ENCODE measurements around the gene LRIG1.
A peak's percentile ranks its signal among the peaks of the same experiment; 100 is the strongest.

Gene LRIG1

DNA sequence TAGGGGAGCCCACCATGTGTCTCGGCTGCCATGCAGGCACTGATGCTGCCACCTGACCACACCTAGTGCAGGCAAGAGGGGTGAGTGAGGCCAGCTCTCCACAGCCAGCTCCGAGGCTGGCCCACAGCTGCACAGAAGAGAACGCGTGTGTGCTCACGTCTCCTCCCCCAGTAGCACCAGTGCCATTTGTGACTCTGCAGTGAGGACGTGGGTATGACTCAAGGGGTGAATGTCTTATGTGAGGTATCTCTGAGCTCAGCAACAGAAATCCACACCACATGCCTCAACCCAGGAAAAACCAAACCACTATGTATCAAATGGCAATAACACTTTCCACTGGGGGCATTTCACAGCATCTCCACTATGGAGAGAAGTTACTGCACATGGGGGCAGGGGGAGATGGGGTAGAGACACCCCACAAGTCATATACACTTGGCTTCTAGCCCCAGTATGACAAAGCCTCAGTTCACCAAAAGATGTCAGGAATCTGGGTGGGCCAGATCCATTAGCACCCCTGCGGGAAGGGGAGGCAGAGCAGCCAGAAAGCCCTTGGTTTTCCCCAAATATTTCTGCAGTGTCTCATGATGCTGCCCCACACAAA lies 87.6 kb downstream of the LRIG1 start:
- no peaks in the 10 kb centered on the region for H3K9me3 Mint-ChIP-seq
- H3K36me3 Mint-ChIP-seq (ENCODE audit: low read depth): peaks cover 29% of the 10 kb centered on the region
- no peak overlapping the region for H3K27ac Mint-ChIP-seq
- H3K4me3 Mint-ChIP-seq: no peak overlapping the region
- no peaks in the 10 kb centered on the region for H3K27me3 Mint-ChIP-seq (ENCODE audit: low read depth)
- peak; percentile 17 for DNase-seq (ENCODE audit: low spot score)
- H3K4me1 Mint-ChIP-seq (ENCODE audit: low read depth): peaks cover 10% of the 10 kb centered on the region

DNA sequence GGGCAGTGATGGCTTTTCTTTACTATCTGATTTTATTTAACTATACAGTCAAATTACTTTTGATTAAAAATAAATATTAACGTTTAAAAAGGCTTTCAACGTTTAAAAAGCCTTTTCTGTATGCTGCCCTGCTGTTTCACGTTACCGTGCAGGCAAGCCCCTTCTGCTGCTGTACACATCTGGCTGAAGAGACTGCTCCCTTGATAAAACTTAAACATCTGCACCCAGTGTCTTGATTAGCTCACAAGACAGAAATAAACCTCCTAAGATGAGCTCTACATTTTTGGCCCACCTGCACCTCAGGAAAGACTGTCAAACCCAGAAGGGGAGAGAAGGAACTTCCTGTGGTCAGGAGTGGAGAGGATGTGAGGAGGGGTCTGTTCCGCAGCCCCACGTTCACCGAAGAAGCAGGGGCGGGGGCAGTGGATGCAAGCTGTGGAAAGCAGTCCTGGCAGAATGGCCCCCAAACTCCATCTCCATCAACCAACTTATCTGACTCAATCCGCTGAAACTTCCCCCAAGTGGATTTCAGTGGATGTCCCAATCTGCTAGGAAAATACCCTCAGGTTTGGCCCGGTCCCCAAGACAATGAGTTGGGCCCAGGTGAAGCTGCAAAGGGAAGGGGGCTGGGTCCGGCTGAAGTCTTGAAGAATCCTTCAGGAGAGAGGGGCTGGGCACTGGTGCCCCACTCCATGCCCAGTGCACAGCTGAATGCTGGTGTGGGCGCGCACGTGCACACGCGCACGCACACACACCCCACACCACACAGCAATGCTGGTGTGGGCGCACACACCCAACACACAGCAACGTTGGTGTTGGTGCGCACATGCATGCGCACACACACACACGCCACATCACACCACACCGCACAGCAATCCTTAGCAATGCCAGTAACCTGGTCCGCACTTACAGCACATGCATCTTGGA lies 88.6 kb downstream of the LRIG1 start:
- H3K4me1 Mint-ChIP-seq (ENCODE audit: low read depth): peaks cover 14% of the 10 kb centered on the region
- H3K27ac Mint-ChIP-seq: peak overlapping the region; percentile 37
- no peaks in the 10 kb centered on the region for H3K27me3 Mint-ChIP-seq (ENCODE audit: low read depth)
- H3K9me3 Mint-ChIP-seq: no peaks in the 10 kb centered on the region
- H3K36me3 Mint-ChIP-seq (ENCODE audit: low read depth): peaks cover 29% of the 10 kb centered on the region
- H3K4me3 Mint-ChIP-seq: no peak overlapping the region
- DNase-seq (ENCODE audit: low spot score): no peak

DNA sequence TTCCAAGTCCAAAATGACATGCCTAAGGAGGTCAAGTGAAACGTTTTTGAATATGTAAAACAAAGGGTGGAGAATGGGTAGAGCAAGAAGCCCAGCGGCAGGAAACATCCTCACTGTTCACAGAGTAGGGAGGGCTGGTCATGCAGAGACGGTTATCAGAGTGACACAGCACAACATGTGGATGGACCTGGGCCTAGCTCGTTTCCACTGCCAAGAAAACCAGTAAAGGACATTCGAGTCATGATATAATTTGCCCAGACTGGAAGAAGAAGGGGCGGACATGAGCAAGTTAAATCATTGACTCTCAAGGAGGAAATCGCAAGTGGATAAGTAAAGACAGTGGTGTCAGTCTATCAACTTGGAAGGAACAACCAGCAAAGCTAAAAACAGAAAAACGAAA lies 89.3 kb downstream of the LRIG1 start:
- no peak for DNase-seq (ENCODE audit: low spot score)
- H3K27me3 Mint-ChIP-seq (ENCODE audit: low read depth): no peaks in the 10 kb centered on the region
- peak overlapping the region; percentile 28 for H3K27ac Mint-ChIP-seq
- H3K9me3 Mint-ChIP-seq: no peaks in the 10 kb centered on the region
- peaks cover 11% of the 10 kb centered on the region for H3K4me1 Mint-ChIP-seq (ENCODE audit: low read depth)
- no peak overlapping the region for H3K4me3 Mint-ChIP-seq
- peaks cover 29% of the 10 kb centered on the region for H3K36me3 Mint-ChIP-seq (ENCODE audit: low read depth)

DNA sequence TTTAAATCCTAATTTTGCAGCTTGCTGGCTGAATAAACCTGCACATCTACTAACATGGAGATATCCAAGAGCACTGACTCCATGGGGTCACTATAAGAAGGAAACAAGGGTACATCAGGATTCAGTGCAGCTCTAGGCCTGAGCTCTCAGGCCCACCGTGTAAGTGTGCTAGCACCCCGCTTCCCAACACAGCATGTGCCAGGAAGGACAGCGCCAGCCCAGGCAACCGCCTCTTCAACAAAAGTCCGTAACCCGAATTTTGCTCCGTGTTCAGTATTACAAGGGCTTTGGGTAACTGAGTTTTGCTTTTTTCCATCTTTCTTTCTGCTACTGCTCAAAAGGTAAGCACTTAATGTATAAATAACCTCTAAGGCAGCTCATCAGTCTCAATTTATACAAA lies 89.8 kb downstream of the LRIG1 start:
- Mint-ChIP-seq H3K9me3 (no peaks in the 10 kb centered on the region), H3K4me3 (no peak overlapping the region), H3K27ac (no peak overlapping the region), H3K4me1 (ENCODE audit: low read depth) (peaks cover 10% of the 10 kb centered on the region), H3K36me3 (ENCODE audit: low read depth) (peaks cover 29% of the 10 kb centered on the region), H3K27me3 (ENCODE audit: low read depth) (no peaks in the 10 kb centered on the region)
- DNase-seq (ENCODE audit: low spot score): no peak

DNA sequence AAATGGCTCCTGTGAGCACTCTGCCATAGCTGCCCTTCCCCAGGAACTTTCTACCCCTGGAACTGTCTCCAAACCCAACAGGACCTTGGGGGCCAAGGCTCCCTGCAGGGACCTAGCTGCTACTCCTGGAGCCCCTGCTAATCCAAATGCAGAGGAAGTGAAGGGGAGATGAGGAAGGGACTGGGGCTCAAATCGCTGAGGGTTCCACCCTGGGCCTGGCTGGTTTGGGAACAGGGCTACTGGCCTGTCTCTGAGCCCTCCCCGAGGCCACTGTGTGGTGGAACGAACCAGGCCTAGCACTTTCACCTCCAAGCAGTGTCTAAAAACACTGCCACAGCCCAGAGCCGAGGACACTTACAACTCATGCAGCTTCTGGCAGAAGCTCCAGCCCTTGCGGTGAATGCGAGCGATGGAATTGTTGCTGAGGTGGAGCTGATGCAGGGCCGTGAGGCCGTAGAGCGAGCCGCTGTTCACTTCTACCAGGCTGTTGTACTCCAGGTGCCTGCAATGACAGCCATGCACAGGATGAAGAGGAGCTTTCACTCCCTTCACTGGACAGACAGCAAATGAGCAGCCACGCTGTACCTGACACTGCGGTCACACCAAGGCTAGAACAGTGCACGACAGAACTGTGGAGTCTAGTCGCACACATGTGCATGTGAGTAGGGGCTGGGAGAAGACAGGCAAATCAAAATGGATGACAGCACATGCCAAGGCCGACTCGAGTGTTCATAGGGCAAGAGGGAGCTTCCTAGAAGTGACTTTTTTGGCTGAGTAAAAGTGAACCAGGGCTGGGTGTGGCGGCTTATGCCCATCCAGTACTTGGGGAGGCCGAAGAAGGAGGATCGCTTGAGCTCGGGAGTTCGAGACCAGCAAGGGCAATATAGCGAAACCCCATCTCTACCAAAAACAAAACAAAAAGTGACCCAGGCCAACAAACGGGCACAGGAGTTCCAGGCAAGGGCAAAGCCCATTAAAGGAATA lies 90.8 kb downstream of the LRIG1 start:
- Mint-ChIP-seq H3K27ac (no peak overlapping the region), H3K27me3 (ENCODE audit: low read depth) (no peaks in the 10 kb centered on the region), H3K4me1 (ENCODE audit: low read depth) (peaks cover 10% of the 10 kb centered on the region), H3K4me3 (no peak overlapping the region), H3K36me3 (ENCODE audit: low read depth) (peaks cover 30% of the 10 kb centered on the region), H3K9me3 (no peaks in the 10 kb centered on the region)
- DNase-seq (ENCODE audit: low spot score): no peak

DNA sequence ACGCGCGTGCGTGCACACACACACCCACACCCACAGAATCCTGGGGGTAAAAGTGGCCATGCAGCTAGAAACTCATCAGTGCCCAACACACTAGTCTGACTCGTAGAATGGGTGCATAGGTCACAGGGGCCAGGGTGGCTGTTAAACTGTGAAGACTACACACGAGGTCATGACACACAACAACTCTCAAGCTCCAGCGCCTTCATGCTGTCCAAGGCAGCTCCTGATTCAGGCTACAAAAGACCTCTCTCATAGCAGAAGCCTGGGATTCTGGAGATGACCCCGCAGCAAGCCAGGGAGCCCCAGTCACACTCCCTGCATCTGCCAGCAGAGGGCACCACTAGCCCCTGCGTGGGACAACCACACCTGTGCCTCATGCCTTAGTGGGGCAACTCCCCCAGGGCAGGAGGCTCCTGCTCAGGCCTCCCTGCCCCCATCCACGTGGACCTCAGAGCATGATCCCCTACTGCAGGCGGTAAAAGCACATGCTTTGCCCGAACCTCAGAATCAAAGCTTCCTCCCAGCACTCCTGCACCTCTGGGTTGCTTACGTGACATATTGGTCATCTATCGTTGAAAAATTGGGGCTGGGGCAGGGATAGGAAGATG lies 93.1 kb downstream of the LRIG1 start:
- H3K9me3 Mint-ChIP-seq: no peaks in the 10 kb centered on the region
- H3K27ac Mint-ChIP-seq: no peak overlapping the region
- peaks cover 39% of the 10 kb centered on the region for H3K36me3 Mint-ChIP-seq (ENCODE audit: low read depth)
- DNase-seq (ENCODE audit: low spot score): peak; percentile 57
- peaks cover 6% of the 10 kb centered on the region for H3K4me1 Mint-ChIP-seq (ENCODE audit: low read depth)
- H3K27me3 Mint-ChIP-seq (ENCODE audit: low read depth): no peaks in the 10 kb centered on the region
- no peak overlapping the region for H3K4me3 Mint-ChIP-seq

DNA sequence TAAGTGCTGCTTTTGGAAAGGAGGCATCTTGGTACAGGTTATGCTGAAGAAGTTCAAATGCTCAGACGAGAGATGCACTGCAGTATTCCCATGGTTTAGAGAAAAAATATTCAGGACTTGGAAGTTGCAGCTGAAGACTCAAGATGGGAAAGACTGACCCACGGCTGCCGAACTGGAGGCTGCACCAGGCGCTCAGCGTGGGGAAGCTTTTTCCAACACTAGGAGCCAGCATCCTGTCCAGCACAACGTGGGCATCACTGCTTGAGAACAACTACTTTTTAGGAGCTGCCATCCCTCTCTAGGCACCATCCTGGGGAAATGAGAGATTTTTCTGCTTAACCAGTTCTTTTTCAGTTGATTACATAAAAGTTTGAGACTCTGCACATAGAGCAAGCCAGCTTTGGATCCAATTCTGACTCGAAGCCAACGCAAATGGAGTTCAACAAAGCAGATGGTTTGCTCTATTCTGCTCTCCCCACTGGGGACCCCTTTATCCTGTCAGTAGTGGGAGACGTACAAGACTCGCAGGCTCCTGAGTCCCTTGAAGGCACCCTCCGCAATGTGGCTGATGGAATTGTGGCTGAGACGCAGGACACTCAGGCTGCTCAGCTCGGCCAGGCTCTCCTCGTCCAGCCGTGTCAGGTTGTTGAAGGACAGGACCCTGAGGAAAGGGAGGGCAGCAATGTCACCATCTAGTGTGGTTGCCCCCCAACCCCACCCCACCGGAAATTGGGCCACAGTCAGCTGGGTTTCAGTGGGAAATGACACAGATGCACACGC lies 93.8 kb downstream of the LRIG1 start:
- no peak for DNase-seq (ENCODE audit: low spot score)
- peaks cover 34% of the 10 kb centered on the region for H3K36me3 Mint-ChIP-seq (ENCODE audit: low read depth)
- H3K9me3 Mint-ChIP-seq: no peaks in the 10 kb centered on the region
- no peak overlapping the region for H3K4me3 Mint-ChIP-seq
- H3K27me3 Mint-ChIP-seq (ENCODE audit: low read depth): no peaks in the 10 kb centered on the region
- no peak overlapping the region for H3K27ac Mint-ChIP-seq
- peaks cover 6% of the 10 kb centered on the region for H3K4me1 Mint-ChIP-seq (ENCODE audit: low read depth)

DNA sequence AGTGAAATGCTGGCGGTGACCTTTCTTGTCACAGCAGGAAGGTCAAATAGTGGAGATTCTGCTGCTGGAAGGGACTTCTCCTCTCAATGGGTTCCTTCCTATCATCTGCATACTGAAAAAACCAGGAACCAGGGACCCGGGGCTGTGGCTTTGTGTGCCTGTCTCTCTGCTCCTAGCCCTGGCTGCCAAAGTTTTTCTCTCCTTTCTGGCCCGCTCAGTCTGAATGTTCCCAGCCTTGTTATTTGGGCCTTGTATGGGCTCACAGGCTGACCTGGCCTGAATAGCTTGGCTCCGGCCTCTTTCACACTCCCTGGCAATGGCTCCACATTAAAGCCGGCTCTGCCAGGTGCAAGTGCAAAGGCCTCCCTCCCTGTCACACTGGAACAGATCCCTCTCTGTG lies 94.7 kb downstream of the LRIG1 start:
- Mint-ChIP-seq H3K27ac (no peak overlapping the region), H3K36me3 (ENCODE audit: low read depth) (peaks cover 29% of the 10 kb centered on the region), H3K4me1 (ENCODE audit: low read depth) (peaks cover 6% of the 10 kb centered on the region)

DNA sequence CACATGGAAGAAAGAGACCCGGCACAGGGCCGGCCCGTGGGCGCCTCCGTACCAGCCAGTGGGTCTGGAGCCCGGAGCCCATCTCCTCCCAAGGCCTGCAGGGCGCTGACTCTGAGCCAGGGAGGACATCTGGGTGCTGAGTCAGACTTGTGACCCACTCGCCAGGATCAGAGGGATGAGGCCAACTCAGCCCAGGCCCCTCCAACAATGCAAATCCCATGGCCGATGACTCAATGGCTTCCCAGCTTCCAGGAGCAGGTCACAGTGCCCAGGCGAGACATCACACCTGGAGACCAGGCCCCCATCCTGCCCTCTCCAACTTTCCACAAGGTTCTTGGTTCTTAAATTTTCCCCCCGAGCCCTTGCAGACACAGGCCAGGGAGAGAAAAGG lies 95.1 kb downstream of the LRIG1 start:
- H3K4me3 Mint-ChIP-seq: no peak overlapping the region
- H3K4me1 Mint-ChIP-seq (ENCODE audit: low read depth): peaks cover 6% of the 10 kb centered on the region
- peaks cover 28% of the 10 kb centered on the region for H3K36me3 Mint-ChIP-seq (ENCODE audit: low read depth)
- H3K27me3 Mint-ChIP-seq (ENCODE audit: low read depth): no peaks in the 10 kb centered on the region
- no peak overlapping the region for H3K27ac Mint-ChIP-seq
- no peaks in the 10 kb centered on the region for H3K9me3 Mint-ChIP-seq
- DNase-seq (ENCODE audit: low spot score): no peak

More for the DNA sequence above, 94.7 kb downstream of the LRIG1 start:
- Mint-ChIP-seq H3K27me3 (ENCODE audit: low read depth) (no peaks in the 10 kb centered on the region), H3K9me3 (no peaks in the 10 kb centered on the region), H3K4me3 (no peak overlapping the region)
- DNase-seq (ENCODE audit: low spot score): no peak

DNA sequence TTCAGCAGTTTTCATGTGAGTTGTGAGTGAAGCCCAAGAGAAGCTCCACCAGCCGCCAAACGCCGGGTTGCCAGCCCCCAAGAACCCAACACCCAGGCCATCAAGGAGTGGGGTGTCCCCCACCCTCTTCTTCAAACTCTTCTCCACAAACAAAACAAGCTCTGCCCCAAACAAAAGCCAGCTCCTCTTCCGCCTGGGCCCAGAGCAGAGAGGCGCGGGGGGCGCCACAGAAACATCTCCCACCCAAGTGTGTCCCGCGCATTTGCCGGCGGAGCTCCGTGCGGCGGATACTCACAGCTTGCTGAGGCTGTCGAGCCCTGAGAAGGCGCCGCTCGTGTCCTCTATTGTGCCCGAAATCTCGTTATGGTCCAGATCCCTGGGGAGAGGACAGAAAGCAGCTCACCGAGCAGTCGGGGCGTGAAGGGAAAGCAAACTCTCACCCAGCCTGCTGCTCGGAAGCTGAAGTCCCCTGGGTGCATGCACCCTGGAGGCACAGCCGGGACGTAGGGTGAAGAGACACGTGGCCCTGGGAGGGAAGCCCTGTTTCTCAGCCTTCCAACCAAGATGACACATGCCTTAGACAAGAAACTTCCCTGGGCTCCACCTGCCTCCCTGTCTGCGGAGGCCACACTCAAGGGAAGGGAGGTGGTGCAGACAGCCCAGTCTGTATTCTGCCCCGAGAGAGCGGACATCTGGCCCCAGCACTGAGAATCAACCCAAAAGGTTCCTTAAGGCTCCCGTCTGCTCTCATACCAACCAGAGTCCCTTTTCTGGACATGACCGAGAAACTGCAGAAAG lies 95.7 kb downstream of the LRIG1 start:
- Mint-ChIP-seq H3K36me3 (ENCODE audit: low read depth) (peaks cover 28% of the 10 kb centered on the region), H3K9me3 (no peaks in the 10 kb centered on the region), H3K4me3 (no peak overlapping the region), H3K4me1 (ENCODE audit: low read depth) (peaks cover 6% of the 10 kb centered on the region), H3K27me3 (ENCODE audit: low read depth) (no peaks in the 10 kb centered on the region), H3K27ac (no peak overlapping the region)
- DNase-seq (ENCODE audit: low spot score): no peak

DNA sequence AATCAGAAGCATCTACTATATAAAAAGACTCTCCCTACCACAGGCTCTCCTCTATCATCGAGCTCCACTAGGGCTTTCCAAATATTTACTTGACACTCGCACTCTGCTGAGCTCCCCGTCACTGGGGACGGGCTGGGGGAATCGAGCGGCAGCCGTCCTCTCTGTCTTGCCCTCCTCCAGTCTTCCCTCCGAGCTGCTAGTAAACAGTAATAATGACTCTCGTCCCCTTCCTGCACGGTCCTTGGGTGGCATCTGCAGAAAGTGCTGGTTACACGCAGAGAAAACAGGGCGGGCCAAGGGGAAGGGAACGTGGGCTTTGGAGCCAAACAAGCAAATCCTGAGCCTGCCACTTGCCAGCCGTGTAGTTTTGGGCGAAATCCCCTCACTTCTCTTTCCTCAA lies 96.6 kb downstream of the LRIG1 start:
- no peaks in the 10 kb centered on the region for H3K27me3 Mint-ChIP-seq (ENCODE audit: low read depth)
- H3K27ac Mint-ChIP-seq: no peak overlapping the region
- DNase-seq (ENCODE audit: low spot score): no peak
- peaks cover 27% of the 10 kb centered on the region for H3K36me3 Mint-ChIP-seq (ENCODE audit: low read depth)
- peaks cover 6% of the 10 kb centered on the region for H3K4me1 Mint-ChIP-seq (ENCODE audit: low read depth)
- H3K4me3 Mint-ChIP-seq: no peak overlapping the region
- no peaks in the 10 kb centered on the region for H3K9me3 Mint-ChIP-seq

DNA sequence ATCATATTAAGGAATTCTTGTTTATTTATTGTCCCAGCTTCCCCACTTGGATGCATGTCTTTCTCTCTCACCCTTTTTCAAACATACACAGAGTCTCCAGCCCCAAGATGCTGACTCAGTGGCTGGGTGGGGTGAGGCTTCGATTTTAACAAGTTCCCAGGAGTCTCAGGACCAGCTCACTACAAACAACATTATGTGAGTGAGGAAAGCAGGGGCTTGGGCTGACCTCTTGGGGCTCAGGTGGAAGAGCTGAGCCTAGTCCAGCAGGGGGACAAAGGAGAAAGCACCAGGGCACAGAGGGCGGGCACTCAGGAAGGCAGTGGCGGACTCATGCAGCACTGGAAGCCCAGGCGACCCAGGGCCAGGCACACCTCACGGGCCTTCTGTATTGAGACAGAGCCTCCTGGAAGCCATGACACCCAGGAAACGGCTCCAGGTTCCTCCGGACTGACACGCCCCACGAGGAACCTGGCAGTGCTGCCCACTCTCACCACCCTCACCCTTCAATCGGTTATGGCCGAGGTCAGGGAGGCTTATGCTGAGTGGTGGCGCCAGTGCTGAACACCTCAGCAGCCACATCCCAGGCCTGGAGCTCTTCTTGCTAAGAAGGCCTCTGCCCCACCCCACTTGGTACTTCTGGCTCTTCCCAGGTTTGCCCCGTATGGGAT lies 97.4 kb downstream of the LRIG1 start:
- peaks cover 22% of the 10 kb centered on the region for H3K36me3 Mint-ChIP-seq (ENCODE audit: low read depth)
- no peak overlapping the region for H3K4me3 Mint-ChIP-seq
- no peak overlapping the region for H3K27ac Mint-ChIP-seq
- H3K4me1 Mint-ChIP-seq (ENCODE audit: low read depth): peaks cover 4% of the 10 kb centered on the region
- no peaks in the 10 kb centered on the region for H3K27me3 Mint-ChIP-seq (ENCODE audit: low read depth)
- DNase-seq (ENCODE audit: low spot score): no peak
- H3K9me3 Mint-ChIP-seq: no peaks in the 10 kb centered on the region

Data from T-helper 2 cell treated with Interferon-gamma antibody and Interleukin-4, amounts not matched to agents 5 μg/mL and 100 μg/mL, for 36 hours (primary cell).